ENCODE data around the gene MIF.
"Not testable (repeated sequence)": the region's sequence is repeated elsewhere in the genome, so short reads cannot be mapped to it uniquely, and the experiment has no call there.

The MIF gene

DNA sequence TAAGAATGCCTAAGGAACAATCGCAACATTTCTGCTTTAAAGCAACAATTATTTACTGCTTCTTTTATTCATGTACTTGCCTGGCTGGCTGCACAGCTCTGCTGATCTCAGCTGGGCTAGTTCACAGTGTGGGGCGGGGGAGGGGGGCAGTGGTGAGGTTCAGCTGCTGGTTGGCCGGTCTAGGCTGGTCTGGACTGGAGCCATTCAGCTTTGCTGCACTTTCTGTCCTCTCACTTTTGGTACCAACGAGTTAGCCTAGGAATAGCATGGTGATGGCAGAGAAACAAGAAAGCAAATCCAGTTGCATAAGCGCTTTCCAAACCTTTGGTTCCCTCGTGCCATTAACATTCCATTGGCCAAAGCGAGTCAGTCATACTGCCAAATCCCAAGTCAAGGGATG lies 16.0 kb upstream of the MIF start:
- no peak for DNase-seq

DNA sequence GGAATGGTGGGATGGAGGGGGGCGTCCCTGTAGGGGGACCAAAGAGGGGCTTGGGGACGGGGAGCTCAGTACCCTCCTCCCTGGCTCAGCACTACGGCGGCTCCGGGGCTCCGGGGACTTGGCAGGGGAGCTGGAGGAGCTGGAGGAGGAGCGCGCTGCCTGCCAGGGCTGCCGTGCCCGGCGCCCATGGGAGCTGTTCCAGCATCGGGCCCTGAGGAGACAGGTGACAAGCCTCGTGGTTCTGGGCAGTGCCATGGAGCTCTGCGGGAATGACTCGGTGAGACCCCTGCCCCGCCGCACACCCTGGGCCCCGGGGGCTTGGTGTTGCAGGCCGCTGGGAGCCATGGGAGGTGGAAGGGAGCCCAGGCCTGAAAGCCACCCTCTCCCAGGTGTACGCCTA lies 11.8 kb upstream of the MIF start:
- DNase-seq = no peak

DNA sequence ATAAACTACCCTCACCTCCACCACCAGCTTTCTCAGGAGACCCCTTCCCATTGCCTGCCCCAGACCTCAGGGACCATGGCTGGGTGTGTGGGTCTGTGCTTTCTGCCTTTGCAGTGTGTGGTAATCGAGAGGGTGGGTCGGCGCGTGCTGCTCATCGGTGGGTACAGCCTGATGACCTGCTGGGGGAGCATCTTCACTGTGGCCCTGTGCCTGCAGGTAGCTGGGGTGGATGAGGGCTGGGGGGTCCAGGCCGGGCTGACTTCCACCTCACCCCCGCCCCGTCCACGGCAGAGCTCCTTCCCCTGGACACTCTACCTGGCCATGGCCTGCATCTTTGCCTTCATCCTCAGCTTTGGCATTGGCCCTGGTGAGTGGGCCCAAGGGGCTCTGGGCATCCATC lies 10.5 kb upstream of the MIF start:
- DNase-seq = no peak

DNA sequence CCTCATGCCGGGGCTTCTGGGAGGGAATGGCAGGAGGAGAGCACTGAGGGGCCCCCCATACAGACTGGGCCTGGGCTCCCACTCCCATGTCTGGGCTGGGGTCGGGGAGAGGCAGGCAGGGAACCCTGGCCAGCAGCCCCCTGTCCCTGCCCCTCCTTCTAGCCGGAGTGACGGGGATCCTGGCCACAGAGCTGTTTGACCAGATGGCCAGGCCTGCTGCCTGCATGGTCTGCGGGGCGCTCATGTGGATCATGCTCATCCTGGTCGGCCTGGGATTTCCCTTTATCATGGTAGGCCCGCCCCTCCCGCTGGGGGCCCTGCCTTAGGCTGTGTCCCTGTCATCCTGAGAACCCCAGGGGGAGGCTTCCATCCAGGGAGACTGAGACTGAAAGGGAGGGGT lies 10.0 kb upstream of the MIF start:
- no peak for DNase-seq

DNA sequence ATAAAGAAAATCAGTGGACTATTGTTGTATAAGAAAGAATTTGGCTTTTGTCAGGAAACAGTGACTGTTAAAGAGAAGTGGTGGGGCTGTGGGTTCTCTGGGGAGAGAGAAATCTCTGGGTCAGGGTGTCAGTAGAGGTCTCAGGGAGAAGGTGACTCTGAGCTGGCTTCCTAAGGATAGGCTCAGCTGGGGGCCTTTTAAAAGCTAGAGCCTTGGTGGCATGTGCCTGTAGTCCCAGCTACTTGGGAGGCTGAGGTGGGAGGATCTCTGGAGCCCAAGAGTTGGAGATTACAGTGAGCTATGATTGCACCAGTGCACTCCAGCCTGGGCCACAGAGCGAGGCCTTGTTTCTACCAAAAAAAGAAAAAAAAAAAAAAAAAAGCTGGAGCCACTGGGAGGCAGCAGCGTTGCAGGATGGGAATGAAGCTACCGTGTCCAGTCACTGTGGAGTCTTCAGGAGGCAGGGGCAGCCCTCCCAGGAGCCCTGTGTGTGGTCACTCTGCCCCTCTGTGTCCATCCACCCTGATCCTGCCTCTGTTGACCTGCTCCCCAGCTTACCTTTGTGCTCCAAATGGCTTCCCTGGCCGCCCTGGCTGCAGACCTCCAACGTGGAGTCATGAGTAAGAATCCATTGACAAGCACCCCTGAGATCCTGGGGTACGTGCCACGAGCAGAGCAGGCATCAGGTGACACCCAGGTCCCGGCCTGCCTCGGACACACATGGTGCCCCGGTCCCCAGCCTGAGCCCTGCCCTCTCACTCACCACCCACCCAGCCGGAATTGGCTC lies 5.4 kb upstream of the MIF start:
- DNase-seq = peak; percentile 58

DNA sequence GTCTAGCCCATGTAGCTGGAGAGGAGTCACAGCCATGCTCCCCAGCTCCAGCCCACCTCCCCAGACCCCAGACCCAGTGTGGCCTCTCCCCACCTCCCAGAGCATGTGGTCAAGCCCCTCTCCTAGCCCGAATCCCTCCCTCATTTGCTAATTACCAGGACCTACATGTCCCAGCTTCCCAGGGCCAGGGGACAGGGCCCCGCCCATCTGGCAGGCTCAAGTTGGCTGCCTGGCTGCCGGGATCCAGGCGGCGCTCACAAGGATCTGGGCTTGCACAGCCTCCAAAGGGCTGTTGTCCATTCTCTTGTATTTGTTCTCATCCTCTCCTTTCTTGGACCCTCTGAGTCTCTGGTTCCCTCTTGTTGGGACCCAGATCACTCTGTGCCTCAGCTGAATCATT lies 4.6 kb upstream of the MIF start:
- no peak for DNase-seq

DNA sequence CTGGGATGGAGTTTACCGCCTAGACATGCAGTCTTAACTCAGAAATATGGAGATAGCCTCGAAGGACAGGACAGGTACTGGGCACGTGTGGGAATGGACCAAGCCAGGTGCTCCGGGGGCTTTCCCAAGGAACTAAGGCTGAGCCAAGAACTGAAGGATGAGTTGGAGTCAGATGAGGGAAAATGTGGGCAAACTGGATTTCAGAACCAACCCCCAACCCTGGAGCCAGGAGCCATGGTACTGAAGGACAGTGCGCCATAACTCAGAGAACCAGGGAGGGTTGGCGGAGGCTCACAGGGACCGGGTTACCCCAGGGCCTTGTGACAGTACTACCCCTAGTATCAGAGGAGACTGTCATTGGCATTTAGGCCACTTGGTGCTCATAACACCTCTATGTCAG lies 2.5 kb upstream of the MIF start:
- DNase-seq = no peak

DNA sequence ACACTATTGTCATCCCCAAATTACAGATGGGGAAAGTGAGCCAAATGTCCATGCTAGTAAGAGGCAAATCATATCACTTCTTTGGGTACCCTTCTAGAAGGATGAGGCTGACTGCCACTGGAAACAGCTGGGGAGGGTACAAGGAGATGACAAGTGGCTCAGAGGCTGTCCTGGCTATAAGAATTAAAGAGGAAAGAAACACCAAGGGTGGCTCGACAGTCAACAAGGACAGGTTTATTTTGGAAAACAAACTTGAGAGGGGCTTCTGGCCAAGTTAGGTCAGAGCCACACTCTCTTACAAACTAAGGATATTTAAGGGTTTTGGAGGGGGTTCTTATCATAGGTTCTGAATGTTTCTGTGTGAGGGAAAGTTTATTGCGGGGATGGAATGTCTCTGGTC lies 2.1 kb upstream of the MIF start:
- no peak for DNase-seq

DNA sequence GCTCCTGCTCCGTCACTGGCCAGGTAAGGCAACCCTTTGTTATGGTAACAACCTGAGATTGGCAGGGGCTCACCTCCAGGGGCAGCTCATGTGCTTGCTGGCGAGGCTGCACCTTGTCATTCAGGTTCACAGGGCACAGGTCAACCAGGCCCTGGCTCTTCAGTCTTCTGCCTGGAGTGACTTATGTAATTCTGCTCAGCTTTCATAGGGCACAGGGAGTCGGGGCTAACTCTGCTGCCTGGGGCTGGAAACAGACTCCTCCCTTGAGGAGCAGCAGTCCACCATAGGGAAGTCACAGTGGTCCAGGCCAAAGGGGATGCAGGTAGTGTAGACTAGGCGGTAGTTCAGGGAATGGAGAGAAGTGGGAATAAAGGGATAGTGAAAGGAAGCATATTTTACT lies 1.5 kb upstream of the MIF start:
- no peak for DNase-seq

DNA sequence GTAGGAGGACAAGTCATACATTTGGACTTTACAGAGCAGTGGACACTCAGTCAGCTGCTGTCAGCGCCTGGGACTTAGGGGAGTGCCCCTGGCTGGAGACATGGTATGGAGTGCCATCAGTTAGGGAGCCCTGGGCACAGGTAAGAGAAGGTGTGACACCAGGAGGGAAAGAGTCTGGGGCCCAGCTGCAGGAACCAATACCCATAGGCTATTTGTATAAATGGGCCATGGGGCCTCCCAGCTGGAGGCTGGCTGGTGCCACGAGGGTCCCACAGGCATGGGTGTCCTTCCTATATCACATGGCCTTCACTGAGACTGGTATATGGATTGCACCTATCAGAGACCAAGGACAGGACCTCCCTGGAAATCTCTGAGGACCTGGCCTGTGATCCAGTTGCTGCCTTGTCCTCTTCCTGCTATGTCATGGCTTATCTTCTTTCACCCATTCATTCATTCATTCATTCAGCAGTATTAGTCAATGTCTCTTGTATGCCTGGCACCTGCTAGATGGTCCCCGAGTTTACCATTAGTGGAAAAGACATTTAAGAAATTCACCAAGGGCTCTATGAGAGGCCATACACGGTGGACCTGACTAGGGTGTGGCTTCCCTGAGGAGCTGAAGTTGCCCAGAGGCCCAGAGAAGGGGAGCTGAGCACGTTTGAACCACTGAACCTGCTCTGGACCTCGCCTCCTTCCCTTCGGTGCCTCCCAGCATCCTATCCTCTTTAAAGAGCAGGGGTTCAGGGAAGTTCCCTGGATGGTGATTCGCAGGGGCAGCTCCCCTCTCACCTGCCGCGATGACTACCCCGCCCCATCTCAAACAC lies 850 bp upstream of the MIF start:
- DNase-seq = no peak

DNA sequence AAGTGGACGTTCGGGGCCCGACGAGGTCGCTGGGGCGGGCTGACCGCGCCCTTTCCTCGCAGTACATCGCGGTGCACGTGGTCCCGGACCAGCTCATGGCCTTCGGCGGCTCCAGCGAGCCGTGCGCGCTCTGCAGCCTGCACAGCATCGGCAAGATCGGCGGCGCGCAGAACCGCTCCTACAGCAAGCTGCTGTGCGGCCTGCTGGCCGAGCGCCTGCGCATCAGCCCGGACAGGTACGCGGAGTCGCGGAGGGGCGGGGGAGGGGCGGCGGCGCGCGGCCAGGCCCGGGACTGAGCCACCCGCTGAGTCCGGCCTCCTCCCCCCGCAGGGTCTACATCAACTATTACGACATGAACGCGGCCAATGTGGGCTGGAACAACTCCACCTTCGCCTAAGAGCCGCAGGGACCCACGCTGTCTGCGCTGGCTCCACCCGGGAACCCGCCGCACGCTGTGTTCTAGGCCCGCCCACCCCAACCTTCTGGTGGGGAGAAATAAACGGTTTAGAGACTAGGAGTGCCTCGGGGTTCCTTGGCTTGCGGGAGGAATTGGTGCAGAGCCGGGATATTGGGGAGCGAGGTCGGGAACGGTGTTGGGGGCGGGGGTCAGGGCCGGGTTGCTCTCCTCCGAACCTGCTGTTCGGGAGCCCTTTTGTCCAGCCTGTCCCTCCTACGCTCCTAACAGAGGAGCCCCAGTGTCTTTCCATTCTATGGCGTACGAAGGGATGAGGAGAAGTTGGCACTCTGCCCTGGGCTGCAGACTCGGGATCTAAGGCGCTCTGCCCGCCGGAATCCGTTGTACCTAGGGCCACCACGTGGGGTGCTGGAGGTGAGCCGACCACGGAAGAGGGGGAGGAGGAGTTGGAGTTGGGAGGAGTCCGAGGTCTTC lies 771 bp downstream of the MIF start:
- peak; percentile 69 for DNase-seq

DNA sequence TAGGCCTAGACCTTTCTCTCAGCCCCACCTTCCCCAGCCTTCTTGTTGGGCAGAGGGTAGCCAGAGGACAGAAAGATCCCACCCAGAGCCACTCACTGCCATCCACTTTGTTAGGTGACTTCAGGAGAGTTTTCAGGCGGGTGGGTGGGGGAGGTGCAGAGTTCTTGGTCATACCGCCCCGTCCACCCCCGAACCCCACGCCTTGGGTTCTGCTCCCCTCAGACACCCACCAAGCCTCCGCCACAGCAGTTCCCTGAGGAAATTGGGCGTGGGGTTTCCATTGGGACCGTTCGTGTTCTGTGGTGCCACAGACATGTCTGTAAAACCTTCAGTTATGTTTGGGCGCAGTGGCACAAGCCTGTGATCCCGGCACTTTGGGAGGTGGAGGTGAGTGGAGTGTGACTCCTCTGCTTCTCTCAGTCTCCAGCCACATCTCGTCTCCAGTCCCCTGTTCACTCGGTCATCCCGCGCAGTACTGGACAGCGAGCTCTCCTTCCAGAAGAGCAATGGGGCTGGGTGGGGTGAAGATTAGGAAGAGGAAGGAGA lies 1.5 kb downstream of the MIF start:
- DNase-seq = no peak

DNA sequence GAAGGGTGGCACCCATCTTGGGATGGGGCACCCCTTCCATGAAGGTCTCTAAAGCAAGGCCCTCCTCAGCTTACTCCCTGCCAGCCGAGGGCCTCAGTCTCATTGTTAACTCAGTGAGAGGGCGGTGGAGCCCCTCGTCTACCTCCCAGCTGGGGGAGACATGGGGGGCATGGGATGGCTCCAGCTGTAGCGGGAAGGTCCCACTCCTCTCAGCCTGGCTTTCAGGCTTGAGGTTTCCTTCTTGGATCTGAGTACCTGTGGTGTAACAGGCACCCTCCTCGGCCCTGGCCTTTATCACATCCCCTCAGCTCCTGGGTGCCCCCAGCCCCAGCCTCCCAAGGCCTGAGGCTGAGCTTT lies 2.0 kb downstream of the MIF start:
- no peak for DNase-seq

DNA sequence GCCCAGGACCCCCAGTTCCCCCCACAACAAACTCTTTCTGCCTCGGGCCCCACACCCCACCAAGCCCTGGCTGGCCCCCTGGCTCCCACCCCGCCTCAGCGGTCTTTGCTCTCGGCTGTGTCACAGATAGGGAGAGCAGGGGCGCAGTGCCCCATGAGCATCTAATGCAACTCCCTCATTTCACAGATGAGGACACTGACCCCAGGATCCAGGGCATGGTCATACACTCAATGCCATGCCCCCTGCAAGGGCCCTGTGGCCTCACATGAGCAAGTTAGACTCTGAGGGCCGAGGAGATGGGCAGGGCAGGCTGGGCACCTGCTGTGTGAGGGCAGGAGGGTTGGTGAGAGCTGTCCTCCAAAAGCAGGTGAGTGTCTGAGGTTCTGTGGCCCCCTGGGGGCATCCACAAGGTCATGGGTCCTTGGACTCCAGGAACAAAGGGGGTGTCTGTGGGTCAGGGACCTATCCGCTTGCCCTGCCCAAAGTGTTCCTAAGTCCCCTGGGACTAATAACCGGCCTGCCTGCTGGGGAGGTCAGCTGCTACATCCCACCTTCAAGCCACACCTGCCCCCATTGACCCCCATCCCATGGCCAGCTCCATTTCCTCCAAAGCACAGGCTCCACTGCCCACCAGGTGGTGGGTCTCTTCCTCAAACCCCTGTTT lies 2.5 kb downstream of the MIF start:
- DNase-seq = no peak

DNA sequence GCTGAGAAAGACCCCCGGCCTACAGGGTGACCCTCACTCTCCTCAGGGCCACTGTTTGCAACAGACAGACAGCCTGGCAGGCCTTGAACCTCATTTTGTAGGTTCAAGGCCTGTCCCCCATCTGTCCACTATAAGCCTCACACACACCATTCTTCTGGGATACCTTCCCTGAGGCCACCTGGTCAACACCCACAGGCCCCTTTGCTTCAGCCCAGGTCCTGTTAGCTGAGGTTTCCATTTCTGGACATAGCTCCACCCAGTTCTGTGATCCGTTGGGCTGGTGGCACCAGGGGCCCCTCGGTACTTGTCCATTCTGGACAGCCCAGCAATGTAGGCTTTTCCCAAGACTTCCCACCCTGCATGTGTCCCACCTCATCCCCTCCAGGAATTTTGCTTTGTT lies 3.1 kb downstream of the MIF start:
- no peak for DNase-seq

DNA sequence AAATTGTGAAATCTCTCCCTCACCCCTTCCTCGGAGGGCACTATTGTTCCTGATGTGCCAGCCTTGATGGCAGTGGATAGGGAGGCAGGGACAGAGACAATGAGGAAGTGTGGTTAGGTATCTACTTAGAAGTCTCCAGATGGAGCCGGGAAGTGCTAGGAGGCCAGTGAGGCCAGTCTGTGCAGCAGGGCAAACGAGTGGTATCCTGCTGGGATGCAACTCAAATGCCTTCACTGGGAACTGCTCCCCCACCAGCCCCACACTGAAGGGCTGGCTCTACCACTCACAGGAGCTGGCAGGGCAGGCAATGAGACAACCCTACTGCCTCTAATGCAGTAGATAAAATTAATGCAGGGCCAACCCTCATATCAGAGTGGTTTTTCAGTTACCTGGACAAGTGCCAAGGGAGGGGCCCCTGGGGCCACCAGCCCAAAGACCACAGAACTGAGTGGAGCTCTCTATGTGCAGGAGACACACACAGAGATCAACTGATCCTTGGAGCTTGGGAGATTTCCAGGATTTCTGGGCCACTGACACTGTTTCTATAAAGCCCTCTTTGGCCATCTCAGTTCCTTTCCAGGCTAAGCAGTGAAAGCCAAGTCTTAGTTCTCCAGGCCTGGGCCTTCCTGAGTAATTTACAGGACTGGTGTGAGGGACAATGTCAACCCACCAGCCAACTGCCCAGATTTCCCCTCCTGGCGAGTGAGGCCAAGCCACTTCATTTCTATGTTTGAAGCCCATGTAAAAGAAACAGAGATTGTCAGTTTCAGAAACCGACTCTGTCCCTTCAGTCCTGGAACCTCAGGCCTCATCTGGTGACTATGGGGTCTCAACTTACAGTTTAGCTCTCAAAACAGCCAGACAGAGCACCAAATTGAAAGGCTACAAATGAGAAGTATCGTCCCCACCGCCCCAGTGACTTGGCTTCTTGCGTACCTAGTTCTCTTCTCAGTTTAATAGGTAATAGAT lies 4.1 kb downstream of the MIF start:
- DNase-seq = no peak

DNA sequence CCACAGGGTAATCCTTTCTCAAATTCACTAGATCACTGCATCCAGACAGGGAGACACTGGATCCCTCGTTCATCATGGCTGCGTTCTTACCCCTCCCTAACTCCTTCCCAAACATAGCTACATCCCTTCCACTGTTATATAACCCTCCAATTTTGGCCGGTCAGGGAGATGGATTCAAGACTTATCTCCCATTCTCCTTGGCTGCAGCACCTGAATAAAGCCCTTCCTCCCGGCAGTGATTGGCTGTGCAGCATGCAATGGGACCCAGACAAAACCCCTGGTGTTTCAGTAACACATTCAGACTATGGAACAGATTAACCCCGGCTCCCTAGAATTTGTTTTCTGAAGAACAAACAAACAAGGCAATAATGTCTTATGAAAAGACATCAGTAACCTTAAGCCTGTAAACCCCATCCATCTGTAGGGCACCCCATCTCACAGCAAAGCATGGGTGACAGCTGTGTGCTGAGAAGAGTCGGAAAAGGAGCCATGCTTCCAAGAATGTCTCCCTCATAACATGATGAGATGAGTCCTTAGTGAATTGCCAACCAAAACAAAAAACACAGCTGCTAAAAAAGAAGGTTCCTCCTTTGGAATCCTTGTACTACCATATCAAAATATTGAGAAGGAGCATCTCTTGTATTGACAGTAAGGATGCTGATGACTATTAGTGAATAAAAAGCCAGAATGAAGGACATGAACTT lies 5.0 kb downstream of the MIF start:
- no peak for DNase-seq

DNA sequence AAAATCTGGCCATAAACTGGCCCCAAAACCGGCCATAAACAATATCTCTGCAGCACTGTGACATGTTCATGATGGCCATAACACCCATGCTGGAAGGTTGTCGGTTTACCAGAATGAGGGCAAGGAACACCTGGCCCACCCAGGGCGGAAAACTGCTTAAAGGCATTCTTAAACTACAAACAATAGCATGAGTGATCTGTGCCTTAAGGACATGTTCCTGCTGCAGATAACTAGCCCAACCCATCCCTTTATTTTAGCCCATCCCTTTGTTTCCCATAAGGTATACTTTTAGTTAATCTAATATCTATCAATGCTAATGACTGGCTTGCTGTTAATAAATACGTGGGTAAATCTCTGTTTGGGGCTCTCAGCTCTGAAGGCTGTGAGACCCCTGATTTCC lies 6.0 kb downstream of the MIF start:
- DNase-seq = not testable (repeated sequence)

DNA sequence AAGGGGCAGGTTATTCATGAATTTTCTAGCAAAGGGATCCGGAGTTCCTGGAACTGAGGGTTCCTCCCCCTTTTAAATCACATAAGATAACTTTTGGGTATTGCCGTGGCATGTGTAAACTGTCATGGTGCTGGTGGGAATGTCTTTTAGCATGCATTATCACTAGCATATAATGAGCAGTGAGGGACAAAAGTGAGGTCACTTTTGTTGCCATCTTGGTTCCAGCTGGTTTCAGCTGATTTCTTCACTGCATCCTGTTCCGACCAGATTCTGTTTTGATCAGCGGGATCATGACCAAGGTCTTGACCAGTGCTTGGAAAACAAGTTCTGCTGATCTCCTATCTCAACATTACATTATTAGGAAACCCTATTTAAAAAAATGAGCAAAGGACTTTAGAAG lies 7.4 kb downstream of the MIF start:
- DNase-seq = no peak

DNA sequence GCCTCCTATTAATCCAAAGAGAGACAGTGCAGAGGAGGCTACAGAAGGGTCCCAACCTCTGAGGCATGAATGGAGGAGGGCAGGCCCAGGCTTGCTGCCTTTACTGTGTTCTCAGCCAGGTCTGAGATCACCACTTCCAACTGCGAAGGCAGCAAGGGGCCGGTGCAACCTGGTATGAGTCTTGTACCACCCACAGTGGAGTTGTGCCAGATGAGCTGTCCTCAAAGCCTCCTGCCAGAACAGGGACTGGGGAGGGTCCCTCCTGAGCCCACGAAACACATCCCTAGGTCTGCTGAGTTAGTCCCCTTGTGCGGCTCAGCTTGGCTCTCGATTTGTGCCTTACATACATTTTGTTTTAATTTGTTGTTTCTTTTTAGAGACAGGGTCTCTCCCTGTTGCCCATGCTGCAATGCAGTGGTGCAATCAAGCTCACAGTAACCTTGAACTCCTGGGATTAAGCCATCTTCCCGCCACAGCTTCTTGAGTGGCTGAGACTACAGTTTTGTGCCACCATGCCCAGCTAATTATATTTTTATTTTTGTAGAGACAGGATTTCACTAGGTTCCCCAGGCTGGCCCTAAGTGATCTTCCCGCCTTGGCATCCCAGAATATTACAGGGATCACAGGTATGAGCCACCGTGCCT lies 9.3 kb downstream of the MIF start:
- DNase-seq = no peak

Data from HCEC 1CT (cell line).